ENCODE results near the gene AGRN.
A peak's percentile ranks its signal among the peaks of the same experiment; 100 is the strongest.
"Not testable (repeated sequence)": the region's sequence is repeated elsewhere in the genome, so short reads cannot be mapped to it uniquely, and the experiment has no call there.

The AGRN gene

GRCh38 chr1:983798-984475, 36.0 kb upstream of the AGRN start:
- TF ChIP-seq CTCF (IDR thresholded peaks at IDR 0.05; ENCODE audit: extremely low read depth, missing control alignments), result peak; percentile 66
- peak; percentile 86 for DNase-seq (ENCODE audit: low spot score)

GRCh38 chr1:984476-984814, 35.5 kb upstream of the AGRN start:
- no peak for DNase-seq (ENCODE audit: low spot score)
- TF ChIP-seq CTCF (IDR thresholded peaks at IDR 0.05; ENCODE audit: extremely low read depth, missing control alignments), result no peak

GRCh38 chr1:985126-985525, 34.8 kb upstream of the AGRN start:
- no peak for TF ChIP-seq CTCF (IDR thresholded peaks at IDR 0.05; ENCODE audit: extremely low read depth, missing control alignments)
- no peak for DNase-seq (ENCODE audit: low spot score)

- not testable (repeated sequence) for DNase-seq (ENCODE audit: low spot score)
Measured at GRCh38 chr1:988061-988460, 31.9 kb upstream of the AGRN start.

- not testable (repeated sequence) for DNase-seq (ENCODE audit: low spot score)
Measured at GRCh38 chr1:991275-991674, 28.6 kb upstream of the AGRN start.

- TF ChIP-seq CTCF (IDR thresholded peaks at IDR 0.05; ENCODE audit: extremely low read depth, missing control alignments), result no peak
- no peak for DNase-seq (ENCODE audit: low spot score)
Measured at GRCh38 chr1:991895-992294, 28.0 kb upstream of the AGRN start.

- no peak for TF ChIP-seq CTCF (IDR thresholded peaks at IDR 0.05; ENCODE audit: extremely low read depth, missing control alignments)
- DNase-seq (ENCODE audit: low spot score), result no peak
Measured at GRCh38 chr1:992362-992761, 27.6 kb upstream of the AGRN start.

- no peak for DNase-seq (ENCODE audit: low spot score)
- no peak for TF ChIP-seq CTCF (IDR thresholded peaks at IDR 0.05; ENCODE audit: extremely low read depth, missing control alignments)
Measured at GRCh38 chr1:993379-993995, 26.4 kb upstream of the AGRN start.

- not testable (repeated sequence) for DNase-seq (ENCODE audit: low spot score)
Measured at GRCh38 chr1:994546-994945, 25.4 kb upstream of the AGRN start.

Data from GM20000 (cell line).